NCI-H146 (cell line): ENCODE results near the gene CCL18.
"Not testable (repeated sequence)": the region's sequence is repeated elsewhere in the genome, so short reads cannot be mapped to it uniquely, and the experiment has no call there.

Experiments used
- DNase-seq: peaks from one replicate; lab custom pipeline; 2025; lab: John Stamatoyannopoulos, UW

CCL18 gene

GRCh38 chr17:36071751-36072150 lies 7.7 kb downstream of the CCL18 start:
- DNase-seq = no peak

GRCh38 chr17:36072431-36073121 lies 8.5 kb downstream of the CCL18 start:
- DNase-seq = peak; percentile 39

GRCh38 chr17:36074365-36074764 lies 10.3 kb downstream of the CCL18 start:
- no peak for DNase-seq

- DNase-seq = not testable (repeated sequence)
Measured at GRCh38 chr17:36081681-36082471, 17.8 kb downstream of the CCL18 start.

GRCh38 chr17:36082482-36083120 lies 18.5 kb downstream of the CCL18 start:
- not testable (repeated sequence) for DNase-seq

- not testable (repeated sequence) for DNase-seq
Measured at GRCh38 chr17:36083691-36084090, 19.6 kb downstream of the CCL18 start.

GRCh38 chr17:36085765-36086164 lies 21.7 kb downstream of the CCL18 start:
- DNase-seq = no peak

GRCh38 chr17:36086791-36087190 lies 22.7 kb downstream of the CCL18 start:
- no peak for DNase-seq

GRCh38 chr17:36087471-36087870 lies 23.4 kb downstream of the CCL18 start:
- not testable (repeated sequence) for DNase-seq

- not testable (repeated sequence) for DNase-seq
Measured at GRCh38 chr17:36087897-36088572, 24.0 kb downstream of the CCL18 start.

- no peak for DNase-seq
Measured at GRCh38 chr17:36088670-36089338, 24.7 kb downstream of the CCL18 start.

GRCh38 chr17:36089339-36089865 lies 25.3 kb downstream of the CCL18 start:
- no peak for DNase-seq

GRCh38 chr17:36089888-36090836 lies 26.1 kb downstream of the CCL18 start, which contains the start of gene CCL3:
Gene CCL3 (minus strand): TSS chr17:36090143. CDS start chr17:36090058, 85 bp downstream.
- no peak for DNase-seq

- DNase-seq = no peak
Measured at GRCh38 chr17:36092230-36092629, 28.2 kb downstream of the CCL18 start.

GRCh38 chr17:36092715-36093114 lies 28.6 kb downstream of the CCL18 start:
- DNase-seq = not testable (repeated sequence)

GRCh38 chr17:36094232-36094631 lies 30.2 kb downstream of the CCL18 start:
- no peak for DNase-seq

GRCh38 chr17:36094746-36095145 lies 30.7 kb downstream of the CCL18 start:
- no peak for DNase-seq

GRCh38 chr17:36095992-36096391 lies 31.9 kb downstream of the CCL18 start:
- DNase-seq = no peak

- DNase-seq = not testable (repeated sequence)
Measured at GRCh38 chr17:36099004-36099403, 34.9 kb downstream of the CCL18 start.

- DNase-seq = not testable (repeated sequence)
Measured at GRCh38 chr17:36103401-36103975, 39.4 kb downstream of the CCL18 start, which contains the start of gene CCL4. Gene CCL4 (plus strand): TSS chr17:36103827. CDS start chr17:36103906, 79 bp downstream.
